DMS79 treated with DMSO at 0.1 percent for 48 hours (cell line): Measurements from ENCODE around the gene SUPT4H1.

ENCODE experiments used
- DNase-seq: peaks from one replicate; lab custom pipeline; 2025; lab: John Stamatoyannopoulos, UW

The SUPT4H1 gene

GRCh38 chr17:58339755-58340404 is 12.1 kb downstream of the SUPT4H1 start:
- no peak for DNase-seq

DNA sequence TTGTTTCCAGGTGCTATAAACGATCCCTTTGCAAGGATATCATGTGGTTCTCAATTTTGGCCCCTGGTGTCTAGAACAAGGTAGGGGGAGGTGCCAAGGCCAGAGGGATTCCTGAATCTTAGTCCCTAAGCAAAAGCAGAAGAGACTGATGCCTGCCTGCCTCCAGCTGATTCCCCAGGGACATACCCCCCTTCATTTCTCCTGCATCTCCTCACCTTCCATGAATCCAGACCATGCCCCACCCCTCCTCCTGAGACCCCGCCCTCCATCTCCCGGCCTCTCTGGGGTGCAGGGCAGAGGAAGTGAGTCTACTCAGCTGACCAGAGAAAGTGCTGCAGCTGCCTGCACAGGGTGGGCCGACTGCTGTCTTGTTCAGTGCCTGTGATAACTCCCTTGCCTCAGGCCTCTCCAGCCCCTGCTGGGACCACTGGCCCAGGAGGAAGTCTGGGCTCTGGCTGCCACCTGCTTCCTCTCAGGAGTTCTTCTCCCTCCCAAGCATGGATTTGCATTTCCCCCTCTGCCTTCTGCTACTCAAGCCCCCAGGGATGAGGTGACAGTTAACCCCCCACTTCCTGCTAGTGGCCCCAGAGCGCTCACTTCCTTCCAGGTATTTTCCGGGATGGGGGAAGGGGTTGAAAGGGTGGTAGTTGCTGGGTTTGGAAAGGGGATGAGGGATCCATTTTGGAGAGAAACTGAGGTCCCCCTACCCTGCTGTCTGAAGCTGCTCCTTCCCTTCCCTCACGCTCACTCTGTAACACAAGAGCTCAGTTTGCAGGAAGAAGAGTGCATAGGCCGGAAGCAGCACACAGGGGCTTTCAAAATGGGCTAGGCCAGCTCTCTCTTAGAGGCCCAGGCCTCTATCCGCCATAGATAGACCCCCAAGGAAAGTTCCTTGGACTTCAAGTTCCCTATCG is 12.9 kb downstream of the SUPT4H1 start:
- DNase-seq, result no peak

DNA sequence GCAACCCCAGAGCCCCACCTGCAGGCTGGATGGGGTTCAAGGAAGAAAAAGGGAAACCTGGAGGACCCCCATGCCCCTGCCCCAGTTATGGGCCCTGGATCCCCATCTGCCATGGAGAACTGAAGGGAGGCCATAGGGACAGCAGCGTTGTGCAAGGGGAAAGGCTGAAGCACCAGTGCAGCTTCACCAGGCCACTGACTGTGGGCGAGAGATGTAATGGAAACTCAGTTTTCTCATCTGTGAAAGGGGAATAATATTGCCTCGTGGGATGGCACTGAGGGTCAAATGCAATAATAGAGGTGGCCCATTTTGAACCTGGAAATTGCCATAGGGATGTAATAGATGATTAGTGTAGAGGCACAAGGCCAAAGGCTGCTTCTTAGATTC is 13.6 kb downstream of the SUPT4H1 start:
- DNase-seq, result no peak

DNA sequence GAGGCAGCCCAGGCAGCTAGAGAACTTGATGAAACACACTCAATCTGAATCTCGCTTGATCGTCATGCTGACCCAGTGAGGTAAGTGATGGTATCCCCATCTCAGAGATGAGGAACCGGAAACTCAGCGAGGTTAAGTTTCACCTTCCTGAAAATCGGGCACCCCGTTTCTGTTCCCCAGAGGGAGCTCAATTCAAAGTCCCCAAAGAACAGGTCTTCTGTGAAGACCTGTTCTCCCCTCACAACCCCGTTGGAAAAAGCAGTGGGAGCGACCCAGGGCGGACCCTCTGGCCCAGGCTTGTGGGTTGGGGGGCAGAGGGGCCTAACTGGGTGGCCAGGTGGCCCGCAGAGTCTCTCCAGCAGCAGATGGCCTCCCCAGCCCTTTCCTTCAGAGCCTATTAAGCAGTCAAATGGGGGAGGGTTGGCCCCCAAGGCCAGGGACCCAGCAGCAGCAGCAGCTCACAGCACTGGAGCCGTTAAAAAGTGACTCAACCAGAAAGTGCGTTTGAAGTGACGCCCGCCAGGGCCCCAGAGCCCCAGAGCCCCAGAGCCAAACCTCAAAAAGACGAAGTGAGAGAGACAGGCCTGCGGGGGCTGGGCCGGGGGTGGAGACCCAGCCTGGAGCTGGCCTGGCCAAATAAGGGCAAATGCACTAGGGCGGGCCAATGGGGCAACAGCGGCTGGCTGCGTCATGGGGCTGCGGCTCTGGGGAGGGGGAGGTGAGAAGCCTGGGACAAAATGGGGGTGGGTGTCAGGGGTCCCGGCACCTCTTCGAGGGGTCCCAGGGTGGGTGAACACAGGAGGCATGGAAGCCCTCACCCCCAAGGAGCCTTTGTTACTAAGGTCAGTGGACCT is 14.2 kb downstream of the SUPT4H1 start:
- no peak for DNase-seq

DNA sequence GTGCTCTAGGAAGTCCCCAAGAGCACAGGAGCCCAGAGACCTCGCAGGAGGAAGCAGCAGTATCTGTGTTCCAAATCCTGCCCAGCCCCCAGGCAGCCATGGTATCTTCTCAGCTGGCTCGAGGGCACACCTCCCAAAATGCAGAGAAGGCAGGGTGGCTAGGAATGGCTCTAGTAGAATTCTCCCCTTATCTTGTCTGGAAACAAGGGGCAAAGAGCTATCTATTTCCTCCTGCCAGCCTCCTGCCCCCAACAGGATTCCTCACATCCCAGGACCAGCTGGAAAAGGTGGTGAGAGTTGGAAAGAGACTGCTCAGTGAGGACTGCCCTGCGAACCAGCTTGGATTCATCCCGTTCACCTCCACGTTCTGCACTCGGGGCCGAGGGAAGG is 14.8 kb downstream of the SUPT4H1 start:
- no peak for DNase-seq

- DNase-seq, result no peak
Observed at GRCh38 chr17:58336456-58337209, 15.4 kb downstream of the SUPT4H1 start.

DNA sequence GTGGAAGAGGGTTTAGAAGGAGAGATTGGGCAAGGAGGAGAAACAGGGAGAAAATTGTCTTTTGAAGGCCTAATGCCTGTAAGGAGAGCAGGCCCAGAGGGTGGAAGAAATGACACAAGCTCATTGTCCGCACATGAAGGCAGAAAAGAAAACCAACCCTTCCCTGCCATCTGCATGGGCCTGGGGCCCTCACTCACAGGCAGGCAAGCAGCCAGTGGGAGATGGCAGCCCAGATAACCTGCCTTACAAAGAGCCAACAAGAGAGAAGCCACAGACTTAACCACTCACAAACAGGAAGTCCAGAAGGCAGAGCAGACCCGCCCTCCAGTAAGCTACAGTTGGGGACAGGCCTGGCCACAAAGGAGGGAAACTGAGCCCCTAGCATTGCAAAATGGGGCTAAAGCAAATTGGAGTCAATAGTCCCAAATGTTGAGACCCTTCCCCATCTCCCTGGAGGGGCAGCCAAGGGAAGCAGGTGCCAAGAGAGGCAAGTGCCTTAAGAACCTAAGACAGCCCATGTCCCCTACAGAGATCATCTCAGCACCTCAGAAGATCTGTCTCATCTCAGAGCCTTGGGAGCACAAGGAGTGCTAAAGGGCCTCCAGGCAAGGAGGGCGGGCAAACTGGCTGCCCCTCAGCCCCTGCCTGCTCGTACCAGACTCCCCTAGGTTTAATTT is 16.1 kb downstream of the SUPT4H1 start:
- no peak for DNase-seq

DNA sequence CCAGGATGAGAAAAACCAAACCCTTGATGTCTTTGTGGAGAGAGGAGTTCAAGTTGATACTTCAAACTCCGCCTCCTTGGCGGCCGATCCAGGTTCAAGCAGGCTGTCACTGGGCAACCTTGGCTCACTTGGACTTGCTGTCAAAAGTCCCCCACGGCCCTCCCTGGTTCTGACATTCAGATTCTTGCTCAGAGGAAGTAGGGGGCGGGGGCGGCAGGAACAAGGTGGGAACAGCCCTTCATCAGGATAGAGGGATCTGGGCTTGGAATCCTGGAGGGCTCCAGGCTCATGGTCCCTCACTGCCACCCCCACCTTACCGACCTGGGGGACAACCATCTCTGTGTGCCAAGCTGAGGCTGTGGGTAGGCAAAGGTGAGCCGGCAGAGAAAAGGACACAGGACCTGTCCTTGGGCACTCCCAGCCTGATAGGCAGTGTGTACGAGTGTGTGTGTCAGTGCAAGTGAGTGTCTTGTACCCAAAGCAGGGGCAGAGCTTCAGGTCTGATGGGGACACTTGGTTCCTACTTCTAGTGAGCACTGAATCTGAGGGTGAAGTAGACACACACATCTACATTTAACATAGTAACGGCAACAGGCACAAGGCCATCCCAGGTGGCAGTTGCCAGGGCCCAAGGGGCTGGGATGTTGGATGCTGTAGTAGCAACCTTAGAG is 16.8 kb downstream of the SUPT4H1 start:
- DNase-seq, result no peak

DNA sequence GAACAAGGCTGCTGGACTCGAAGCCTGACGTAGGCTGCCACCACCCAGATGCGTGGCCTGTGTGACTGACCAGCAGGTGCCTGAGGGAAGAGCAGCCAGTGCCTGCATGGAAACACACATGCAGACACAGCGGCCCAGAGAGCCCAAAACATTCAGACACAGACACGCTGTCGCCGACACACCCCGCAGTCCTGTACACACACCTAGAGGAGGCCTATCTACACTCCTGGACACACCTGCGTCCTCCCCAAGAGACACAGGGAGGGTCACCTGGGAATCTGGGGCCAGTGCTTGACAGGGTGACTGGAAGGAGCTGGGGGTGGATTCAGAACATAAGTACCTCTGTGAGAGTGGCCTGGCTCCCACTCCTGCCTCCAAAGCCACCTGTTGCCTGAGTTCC is 17.3 kb downstream of the SUPT4H1 start:
- no peak for DNase-seq

DNA sequence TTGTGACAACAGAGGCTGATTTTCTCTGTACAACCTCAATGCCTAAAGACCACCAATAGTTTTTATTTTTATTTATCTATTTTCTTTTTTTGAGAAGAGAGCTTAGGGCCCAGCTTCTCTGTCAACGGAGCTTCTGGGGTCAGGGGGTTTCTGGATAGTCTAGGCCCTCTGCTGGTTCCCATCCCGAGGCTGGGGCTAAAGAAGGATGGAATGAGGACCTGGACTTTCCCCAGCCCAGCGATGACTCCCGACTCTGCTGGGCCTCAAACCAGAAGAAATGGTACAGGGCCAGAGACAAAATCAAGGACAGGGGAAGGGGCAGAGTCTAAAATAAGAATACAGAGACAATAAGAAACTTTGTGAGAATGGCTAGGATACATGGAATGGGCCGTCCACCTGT is 17.7 kb downstream of the SUPT4H1 start:
- no peak for DNase-seq

GRCh38 chr17:58333736-58334207 is 18.2 kb downstream of the SUPT4H1 start:
- no peak for DNase-seq

- DNase-seq, result no peak
Observed at GRCh38 chr17:58332778-58333735, 18.9 kb downstream of the SUPT4H1 start.

- DNase-seq, result no peak
Observed at GRCh38 chr17:58331815-58332777, 19.9 kb downstream of the SUPT4H1 start.

- no peak for DNase-seq
Observed at GRCh38 chr17:58330997-58331814, 20.8 kb downstream of the SUPT4H1 start.

DNA sequence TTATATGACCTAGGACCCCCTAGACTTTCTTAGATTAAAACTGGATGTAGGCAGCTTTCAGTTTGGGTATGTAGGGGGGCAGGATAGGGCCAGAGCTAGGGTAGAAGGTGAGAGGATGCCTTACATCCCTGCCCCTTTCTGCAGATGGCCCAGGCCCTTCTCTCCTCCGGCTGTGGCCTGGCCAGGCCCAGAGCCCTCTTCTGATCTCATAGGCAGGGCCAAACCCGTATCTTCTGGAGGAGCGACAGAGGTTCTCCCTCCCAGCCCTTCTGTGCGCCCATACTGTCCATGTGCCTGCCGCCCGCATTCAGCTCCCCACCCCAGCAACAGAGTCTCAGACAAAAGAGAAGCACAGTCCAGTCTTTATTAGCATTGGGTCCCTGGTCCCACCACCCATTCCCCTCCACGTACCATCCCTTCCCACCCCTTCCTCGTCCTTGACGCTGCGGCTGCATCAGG is 21.4 kb downstream of the SUPT4H1 start:
- DNase-seq, result no peak

- no peak for DNase-seq
Observed at GRCh38 chr17:58329810-58330537, 22.0 kb downstream of the SUPT4H1 start.
